GM12878 (cell line): Measurements from ENCODE around the gene DKK3.

ENCODE experiments used
- EP300 ChIP-seq, 2 experiments: fragments of 150-350 bp in 1 of 2; IDR thresholded peaks; 2 replicates each; pipeline ENCODE4 v1.6.1; 2011 to 2012; ENCODE audit warnings: low read depth in 2 of 2, low read length in 2 of 2, borderline replicate concordance in 1 of 2, improper control_type of control experiment in 1 of 2, inconsistent platforms in 1 of 2; ENCODE audit not compliant: control insufficient read depth in 1 of 2
- EZH2 ChIP-seq: IDR thresholded peaks from 2 replicates; pipeline ENCODE4 v1.6.1; 2012; ENCODE audit warnings: low read depth, mild to moderate bottlenecking, control low read depth, inconsistent platforms, low read length, borderline replicate concordance; ENCODE audit not compliant: control insufficient read depth
- POLR2AphosphoS2 ChIP-seq: IDR thresholded peaks from 2 replicates; pipeline ENCODE4 v1.6.1; 2011; ENCODE audit warnings: low read depth, mild to moderate bottlenecking, low read length, improper control_type of control experiment, moderate library complexity
- SKIL ChIP-seq: fragments of 450-650 bp; IDR thresholded peaks from 2 replicates; pipeline ENCODE4 v1.6.1; 2017; ENCODE audit warnings: mild to moderate bottlenecking, low read depth, inconsistent platforms; ENCODE audit not compliant: poor library complexity, severe bottlenecking

DNA sequence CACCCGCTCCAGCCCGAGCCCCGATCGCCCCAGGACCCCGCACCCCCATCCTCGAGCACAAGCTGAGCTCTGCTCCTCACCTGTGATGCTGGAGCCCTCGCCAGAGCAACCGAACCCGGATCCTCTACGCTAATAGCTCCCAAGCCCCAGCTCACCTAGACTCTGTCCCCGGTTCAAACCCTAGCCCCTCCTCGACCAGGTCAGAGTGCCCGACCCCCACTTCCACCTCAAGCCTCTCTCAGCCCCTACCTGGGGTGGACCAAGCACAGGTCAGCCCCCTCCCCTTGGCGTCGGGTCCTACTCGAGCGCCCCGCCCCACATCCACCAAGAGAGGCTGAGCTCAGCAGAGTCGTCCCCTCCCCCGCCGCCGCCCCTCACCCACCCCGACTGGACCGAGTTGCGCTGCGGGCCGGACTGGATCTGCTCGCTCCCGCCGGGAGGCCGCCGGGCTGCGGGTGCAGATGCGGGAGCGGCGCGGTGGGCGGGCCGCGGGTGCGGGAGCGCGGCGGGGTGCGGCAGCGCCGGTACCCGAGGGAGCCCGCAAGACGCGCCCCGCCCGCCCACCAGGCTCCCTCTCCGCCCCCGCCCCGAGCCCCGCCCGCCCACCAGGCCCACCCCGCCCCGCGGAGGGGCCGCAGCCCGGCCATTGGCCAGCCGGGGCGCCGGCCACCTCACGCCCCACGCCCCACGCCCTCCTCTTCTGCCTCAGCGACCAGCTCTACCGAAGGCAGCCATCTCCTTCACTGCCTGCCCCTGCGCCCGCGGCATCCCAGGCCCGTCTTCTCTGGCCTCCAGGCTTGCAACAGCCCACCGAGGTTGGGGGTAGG lies 577 bp upstream of the DKK3 start:
- TF ChIP-seq POLR2AphosphoS2 (no peak), EP300 (IDR thresholded peaks at IDR 0.05; ENCODE audit: borderline replicate concordance in 1 of 2, control insufficient read depth in 1 of 2, low read depth in 2 of 2, low read length in 2 of 2) (no peak), SKIL (no peak), EZH2 (no peak)
